Gastrocnemius medialis (tissue), 4 donors: ENCODE data around the gene TRPC4.

Source experiments
- POLR2A ChIP-seq, 2 donors: fragments of 450-650 bp; IDR thresholded peaks; one replicate each; pipeline ENCODE4 v1.6.1; 2017; ENCODE audit warnings: antibody characterized with exemption in 2 of 2, mild to moderate bottlenecking in 2 of 2, moderate library complexity in 2 of 2
- TF ChIP-seq, protein P1 (sequence below), 5 experiments: fragments of 450-650 bp in 3 of 5; fragments of 200-600 bp in 2 of 5; sonication (generic) in 2 of 5; IDR thresholded peaks in 4 of 5; conservative IDR thresholded peaks in 1 of 5; 1 replicate in 4 of 5; 2 replicates in 1 of 5; pipeline ENCODE4 v1.5.1; 2016 to 2019; ENCODE audit warnings: antibody characterized with exemption in 5 of 5, mild to moderate bottlenecking in 3 of 5, moderate library complexity in 3 of 5

DNA sequence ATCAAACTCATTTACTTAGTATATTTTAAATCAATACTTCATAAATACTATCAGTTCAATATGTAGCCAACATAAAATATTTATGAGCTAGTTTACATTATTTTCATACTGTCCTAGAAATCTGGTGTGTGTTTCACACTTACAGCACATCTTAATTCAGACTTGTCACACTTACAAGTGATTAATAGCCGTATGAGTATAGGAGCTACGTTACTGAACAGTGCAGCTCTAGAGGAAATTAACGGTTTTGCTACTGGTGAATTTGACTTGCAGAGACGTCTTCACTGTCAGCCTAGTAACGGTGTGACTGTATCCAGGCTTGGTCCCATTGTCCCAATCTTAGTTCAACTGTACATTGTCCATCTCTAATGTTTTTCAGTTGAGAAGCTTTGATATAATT lies 237.3 kb downstream of the TRPC4 start:
- TF ChIP-seq POLR2A (IDR thresholded peaks at IDR 0.05), result no peak
- TF ChIP-seq, protein P1, sequence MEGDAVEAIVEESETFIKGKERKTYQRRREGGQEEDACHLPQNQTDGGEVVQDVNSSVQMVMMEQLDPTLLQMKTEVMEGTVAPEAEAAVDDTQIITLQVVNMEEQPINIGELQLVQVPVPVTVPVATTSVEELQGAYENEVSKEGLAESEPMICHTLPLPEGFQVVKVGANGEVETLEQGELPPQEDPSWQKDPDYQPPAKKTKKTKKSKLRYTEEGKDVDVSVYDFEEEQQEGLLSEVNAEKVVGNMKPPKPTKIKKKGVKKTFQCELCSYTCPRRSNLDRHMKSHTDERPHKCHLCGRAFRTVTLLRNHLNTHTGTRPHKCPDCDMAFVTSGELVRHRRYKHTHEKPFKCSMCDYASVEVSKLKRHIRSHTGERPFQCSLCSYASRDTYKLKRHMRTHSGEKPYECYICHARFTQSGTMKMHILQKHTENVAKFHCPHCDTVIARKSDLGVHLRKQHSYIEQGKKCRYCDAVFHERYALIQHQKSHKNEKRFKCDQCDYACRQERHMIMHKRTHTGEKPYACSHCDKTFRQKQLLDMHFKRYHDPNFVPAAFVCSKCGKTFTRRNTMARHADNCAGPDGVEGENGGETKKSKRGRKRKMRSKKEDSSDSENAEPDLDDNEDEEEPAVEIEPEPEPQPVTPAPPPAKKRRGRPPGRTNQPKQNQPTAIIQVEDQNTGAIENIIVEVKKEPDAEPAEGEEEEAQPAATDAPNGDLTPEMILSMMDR (IDR thresholded peaks at IDR 0.05 in 4 of 5, conservative IDR thresholded peaks at IDR 0.05 in 1 of 5), result no peak
